Type B pancreatic cell (in vitro differentiated cells): ENCODE data around the gene POGLUT3. TPM values are rescaled to one million over a fixed set of nuclear protein-coding genes. Genes with fewer than 3 reads are reported as not detected.

ENCODE experiments used
- DNase-seq: peaks from one replicate; pipeline ENCODE4 v3.0.0; 2021; ENCODE audit warnings: mixed read lengths; ENCODE audit not compliant: unreplicated experiment; ENCODE audit errors: extremely low spot score
- H3K27ac Mint-ChIP-seq: 2 replicates; pipeline ENCODE4 v1.8.0; 2021; ENCODE audit warnings: mild to moderate bottlenecking, mixed read lengths
- H3K27me3 Mint-ChIP-seq: 2 replicates; pipeline ENCODE4 v1.8.0; 2021; ENCODE audit warnings: mixed read lengths
- H3K36me3 Mint-ChIP-seq: 2 replicates; pipeline ENCODE4 v1.8.0; 2021; ENCODE audit warnings: mixed read lengths
- H3K4me1 Mint-ChIP-seq: one replicate; pipeline ENCODE4 v1.8.0; 2021; ENCODE audit warnings: mixed read lengths; ENCODE audit not compliant: unreplicated experiment
- H3K4me3 Mint-ChIP-seq: 2 replicates; pipeline ENCODE4 v1.8.0; 2021; ENCODE audit warnings: mild to moderate bottlenecking, mixed read lengths
- H3K9me3 Mint-ChIP-seq: 2 replicates; pipeline ENCODE4 v1.8.0; 2021; ENCODE audit warnings: mixed read lengths
- CTCF ChIP-seq: fragments of 200-600 bp; sonication (generic); conservative IDR thresholded peaks from 2 replicates; pipeline ENCODE4 v1.5.0; 2021; ENCODE audit warnings: antibody characterized with exemption, mild to moderate bottlenecking
- total RNA-seq: library from RNA; stranded (reverse); gene quantifications from 2 replicates; pipeline ENCODE4 v1.2.1, GENCODE V29; 2021; ENCODE audit warnings: low replicate concordance

The POGLUT3 gene
- total RNA-seq, 1 donor from 2014 or later: 23.8 TPM

- DNase-seq: no peak
- Mint-ChIP-seq H3K27ac (no peak overlapping the region), H3K9me3 (no peaks in the 10 kb centered on the region), H3K36me3 (peaks cover 43% of the 10 kb centered on the region), H3K4me3 (no peak overlapping the region), H3K27me3 (no peaks in the 10 kb centered on the region), H3K4me1 (no peaks in the 10 kb centered on the region)
- TF ChIP-seq CTCF: no peak
These were observed 11.9 kb downstream of the POGLUT3 start for GRCh38 chr11:108486331-108486730.

- Mint-ChIP-seq H3K27me3 (no peaks in the 10 kb centered on the region), H3K9me3 (no peaks in the 10 kb centered on the region), H3K4me1 (no peaks in the 10 kb centered on the region), H3K36me3 (peaks cover 46% of the 10 kb centered on the region), H3K4me3 (no peak overlapping the region), H3K27ac (no peak overlapping the region)
- TF ChIP-seq CTCF: no peak
- DNase-seq: no peak
These were observed 15.0 kb downstream of the POGLUT3 start for GRCh38 chr11:108483163-108483562.

GRCh38 chr11:108474664-108475463, 23.3 kb downstream of the POGLUT3 start:
- Mint-ChIP-seq H3K9me3 (no peaks in the 10 kb centered on the region), H3K27ac (no peak overlapping the region), H3K4me1 (no peaks in the 10 kb centered on the region), H3K36me3 (peaks cover 7% of the 10 kb centered on the region), H3K27me3 (no peaks in the 10 kb centered on the region), H3K4me3 (no peak overlapping the region)
- no peak for DNase-seq
- TF ChIP-seq CTCF: no peak

GRCh38 chr11:108472681-108473080, 25.5 kb downstream of the POGLUT3 start:
- Mint-ChIP-seq H3K36me3 (peaks cover 3% of the 10 kb centered on the region), H3K27ac (no peak overlapping the region), H3K4me1 (no peaks in the 10 kb centered on the region), H3K4me3 (no peak overlapping the region), H3K9me3 (no peaks in the 10 kb centered on the region), H3K27me3 (no peaks in the 10 kb centered on the region)
- TF ChIP-seq CTCF: no peak
- DNase-seq: no peak

- Mint-ChIP-seq H3K36me3 (no peaks in the 10 kb centered on the region), H3K27me3 (no peaks in the 10 kb centered on the region), H3K4me1 (peaks cover 4% of the 10 kb centered on the region), H3K27ac (peak overlapping the region; percentile 100), H3K9me3 (no peaks in the 10 kb centered on the region), H3K4me3 (peak overlapping the region; percentile 99)
- no peak for TF ChIP-seq CTCF
- DNase-seq: no peak
These were observed 29.7 kb downstream of the POGLUT3 start for GRCh38 chr11:108468478-108468864.
